HUES64 (cell line): ENCODE data around the gene HS3ST6.

Experiments
- H3K27ac ChIP-seq: 2 replicates; pipeline ENCODE4 v1.7.0; 2013; ENCODE audit warnings: low read depth, low read length, inconsistent platforms
- H3K27me3 ChIP-seq: 2 replicates; pipeline ENCODE4 v1.6.1; 2013; ENCODE audit warnings: mild to moderate bottlenecking, low read length; ENCODE audit not compliant: insufficient read depth
- H3K36me3 ChIP-seq: 2 replicates; pipeline ENCODE4 v1.6.1; 2013; ENCODE audit warnings: mild to moderate bottlenecking, low read length; ENCODE audit not compliant: insufficient read depth
- H3K4me1 ChIP-seq: 2 replicates; pipeline ENCODE4 v1.6.1; 2013; ENCODE audit warnings: mild to moderate bottlenecking, low read length, moderate library complexity; ENCODE audit not compliant: insufficient read depth
- H3K4me3 ChIP-seq: 2 replicates; pipeline ENCODE4 v1.5.1; 2013; ENCODE audit warnings: mild to moderate bottlenecking, low read length, moderate library complexity
- H3K9ac ChIP-seq: 2 replicates; pipeline ENCODE4 v1.6.1; 2013; ENCODE audit warnings: mild to moderate bottlenecking, low read depth, low read length
- H3K9me3 ChIP-seq: 2 replicates; pipeline ENCODE4 v1.6.1; 2013; ENCODE audit warnings: low read depth, low read length; ENCODE audit not compliant: insufficient read depth
- WGBS: fragments of 150-250, 120-280 bp; methylation state at CpG from one replicate; pipeline ENCODE4 v1.1.7; 2013; ENCODE audit warnings: missing lambda C conversion rate; 5-methylcytosine and 5-hydroxymethylcytosine counted together

HS3ST6 gene

DNA sequence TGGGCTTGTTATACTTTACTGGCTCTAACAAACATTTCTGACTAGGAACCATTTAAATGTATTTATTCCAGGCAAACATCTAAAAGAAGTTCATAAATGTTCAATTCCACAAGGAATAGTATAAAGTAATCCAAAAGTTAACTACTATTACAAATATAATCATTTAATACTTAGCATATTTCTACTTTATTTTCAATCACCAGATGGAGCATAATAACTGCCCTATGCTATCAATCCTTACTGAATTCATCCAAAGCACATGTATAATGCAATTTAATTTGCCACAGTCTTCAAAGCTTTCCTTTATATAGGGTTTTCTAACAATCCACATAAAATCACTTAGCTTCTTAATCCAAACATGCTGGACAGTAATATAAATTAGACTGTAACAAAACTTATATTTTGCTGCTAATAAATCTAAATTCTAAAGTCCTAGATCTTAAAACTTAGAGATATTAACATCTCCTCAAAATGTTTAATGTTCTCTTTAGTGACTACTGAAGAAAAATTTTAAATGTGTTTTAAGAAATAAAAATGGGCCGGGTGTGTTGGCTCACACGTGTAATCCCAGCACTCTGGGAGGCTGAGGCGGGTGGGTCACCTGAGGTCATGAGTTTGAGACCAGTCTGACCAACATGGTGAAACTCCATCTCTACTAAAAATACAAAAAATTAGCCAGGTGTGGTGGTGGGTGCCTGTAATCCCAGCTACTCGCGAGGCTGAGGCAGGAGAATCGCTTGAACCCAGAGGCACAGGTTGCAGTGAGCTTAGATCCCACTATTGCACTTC is 52.1 kb downstream of the HS3ST6 start:
- Histone ChIP-seq H3K9ac (no peak overlapping the region), H3K9me3 (no peaks in the 10 kb centered on the region), H3K27ac (no peak overlapping the region), H3K36me3 (no peaks in the 10 kb centered on the region), H3K27me3 (peaks cover 11% of the 10 kb centered on the region), H3K4me3 (no peak overlapping the region), H3K4me1 (no peaks in the 10 kb centered on the region)
- 66% methylated on average over 6 of the region's 6 CpGs for WGBS

DNA sequence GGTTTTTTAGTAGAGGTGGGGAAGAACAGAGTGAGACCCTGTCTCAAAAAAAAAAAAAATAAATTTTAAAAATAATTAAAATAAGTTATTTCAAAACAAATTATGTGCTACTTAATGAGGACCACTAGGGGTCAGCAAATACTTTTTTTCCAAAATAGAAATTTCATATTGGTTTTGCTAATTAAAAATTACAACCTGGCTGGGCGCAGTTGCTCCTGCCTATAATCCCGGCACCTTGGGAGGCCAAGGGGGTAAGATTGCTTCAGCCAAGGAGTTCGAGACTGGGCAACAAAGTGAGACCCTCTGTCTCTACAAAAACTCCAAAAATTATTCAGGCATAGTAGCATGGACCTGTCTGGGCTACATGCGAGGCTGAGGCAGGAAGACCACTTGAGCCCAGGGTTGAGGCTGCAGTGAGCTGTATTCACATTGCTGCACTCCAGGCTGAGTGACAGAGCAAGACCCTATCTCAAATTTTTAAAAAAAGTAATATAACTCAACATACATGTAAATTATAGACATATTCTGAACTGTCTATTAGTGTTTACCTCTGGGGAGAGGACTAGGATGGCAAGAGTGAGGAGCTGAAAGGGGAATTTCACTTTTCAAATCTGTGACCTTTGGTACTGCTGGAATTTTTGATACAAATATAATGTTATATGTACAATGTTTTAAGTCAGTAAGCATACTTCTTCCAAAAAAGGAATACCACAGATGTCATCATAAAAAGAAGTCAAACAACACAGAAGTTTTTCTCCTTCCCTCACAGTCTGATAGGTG is 54.3 kb downstream of the HS3ST6 start:
- no peak overlapping the region for H3K9ac ChIP-seq
- H3K27ac ChIP-seq, result no peak overlapping the region
- no peaks in the 10 kb centered on the region for H3K36me3 ChIP-seq
- no peaks in the 10 kb centered on the region for H3K9me3 ChIP-seq
- H3K4me1 ChIP-seq, result no peaks in the 10 kb centered on the region
- 38% methylated on average over 4 of the region's 4 CpGs for WGBS
- peaks cover 32% of the 10 kb centered on the region for H3K27me3 ChIP-seq
- H3K4me3 ChIP-seq, result no peak overlapping the region

DNA sequence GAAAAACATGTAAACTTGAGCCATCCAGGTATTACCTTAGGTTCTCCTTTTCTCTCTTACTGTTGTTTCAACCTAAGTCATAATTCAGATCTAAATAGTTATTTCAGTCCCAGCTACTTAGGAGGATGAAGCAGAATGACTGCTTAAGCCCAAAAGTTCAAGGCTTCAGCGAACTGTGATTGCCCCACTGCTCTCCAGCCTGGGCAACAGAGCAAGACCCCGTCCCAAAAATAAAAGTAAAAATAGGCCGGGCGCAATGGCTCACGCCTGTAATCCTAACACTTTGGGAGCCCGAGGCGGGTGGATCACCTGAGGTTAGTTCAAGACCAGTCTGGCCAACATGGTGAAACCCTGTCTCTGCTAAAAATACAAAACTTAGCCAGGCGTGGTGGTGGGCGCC is 55.8 kb downstream of the HS3ST6 start:
- 92% methylated on average over 9 of the region's 9 CpGs for WGBS
- H3K9me3 ChIP-seq, result no peaks in the 10 kb centered on the region
- H3K4me1 ChIP-seq, result no peaks in the 10 kb centered on the region
- no peak overlapping the region for H3K27ac ChIP-seq
- H3K9ac ChIP-seq, result no peak overlapping the region
- H3K36me3 ChIP-seq, result no peaks in the 10 kb centered on the region
- H3K4me3 ChIP-seq, result no peak overlapping the region
- peaks cover 47% of the 10 kb centered on the region for H3K27me3 ChIP-seq

DNA sequence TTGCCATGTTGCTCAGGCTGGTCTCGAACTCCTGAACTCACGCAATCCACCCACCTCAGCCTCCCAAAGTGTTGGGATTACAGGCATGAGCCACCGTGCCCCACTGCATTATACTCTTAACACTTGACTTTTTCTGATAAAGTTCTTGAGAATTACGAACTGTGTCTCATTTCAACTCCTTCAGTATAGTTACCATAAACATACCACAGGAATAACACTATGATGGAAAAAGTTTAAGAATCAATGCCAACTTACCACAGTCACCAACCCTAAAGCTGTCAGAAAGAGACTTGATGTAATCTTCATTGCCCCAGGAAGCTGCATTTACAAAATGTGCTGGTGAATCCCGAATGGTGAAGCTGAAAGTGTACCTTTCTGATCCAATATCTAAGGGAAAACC is 56.5 kb downstream of the HS3ST6 start:
- H3K27me3 ChIP-seq, result peaks cover 53% of the 10 kb centered on the region
- H3K36me3 ChIP-seq, result no peaks in the 10 kb centered on the region
- H3K9me3 ChIP-seq, result no peaks in the 10 kb centered on the region
- 81% methylated on average over 5 of the region's 5 CpGs for WGBS
- H3K4me3 ChIP-seq, result no peak overlapping the region
- H3K27ac ChIP-seq, result no peak overlapping the region
- no peaks in the 10 kb centered on the region for H3K4me1 ChIP-seq
- H3K9ac ChIP-seq, result no peak overlapping the region
